OCI-LY3 (cell line): ENCODE measurements around the gene B3GNT2.

Experiments
- H2AFZ ChIP-seq: fragments of 200-600, 300-600 bp; shearing (Covaris generic); 2 replicates; pipeline ENCODE4 v1.6.0; 2014; ENCODE audit warnings: antibody characterized with exemption, low read depth, low read length
- H3K27ac ChIP-seq: fragments of 200-600, 300-600 bp; sonication (generic); 2 replicates; pipeline ENCODE4 v1.5.1; 2014; ENCODE audit warnings: mild to moderate bottlenecking, low read length, moderate library complexity, mixed read lengths
- H3K27me3 ChIP-seq: fragments of 200-600, 300-600 bp; sonication (generic); 2 replicates; pipeline ENCODE4 v1.6.1; 2014; ENCODE audit warnings: low read depth, low read length, mixed read lengths
- H3K36me3 ChIP-seq: fragments of 200-600, 300-600 bp; sonication (generic); replicated peaks from 2 replicates; pipeline ENCODE3; 2014; ENCODE audit warnings: low read depth, low read length, mixed read lengths
- H3K4me1 ChIP-seq: fragments of 300-600, 200-600 bp; sonication (generic); 2 replicates; pipeline ENCODE4 v1.6.1; 2014; ENCODE audit warnings: low read length, mixed read lengths
- H3K4me2 ChIP-seq: fragments of 200-600, 300-600 bp; sonication (generic); 2 replicates; pipeline ENCODE4 v1.6.1; 2014; ENCODE audit warnings: low read length, mixed read lengths
- H3K4me3 ChIP-seq: fragments of 300-600, 200-600 bp; sonication (generic); 2 replicates; pipeline ENCODE4 v1.5.1; 2014; ENCODE audit warnings: antibody characterized with exemption, mild to moderate bottlenecking, low read length, moderate library complexity
- H3K79me2 ChIP-seq: fragments of 300-600, 200-600 bp; shearing (Covaris generic); 2 replicates; pipeline ENCODE4 v1.6.1; 2014; ENCODE audit warnings: mild to moderate bottlenecking, low read length, mixed read lengths
- H3K9ac ChIP-seq: fragments of 300-600, 200-600 bp; shearing (Covaris generic); 2 replicates; pipeline ENCODE4 v1.6.0; 2014; ENCODE audit warnings: mild to moderate bottlenecking, low read length, moderate library complexity
- H3K9me3 ChIP-seq: fragments of 200-600, 300-600 bp; shearing (Covaris generic); 2 replicates; pipeline ENCODE4 v1.6.1; 2014; ENCODE audit warnings: low read length, mixed read lengths; ENCODE audit not compliant: insufficient read depth
- H4K20me1 ChIP-seq: fragments of 200-600, 300-600 bp; sonication (generic); 2 replicates; pipeline ENCODE4 v1.6.1; 2016; ENCODE audit warnings: low read length, mixed read lengths; ENCODE audit not compliant: insufficient read depth
- EZH2phosphoT487 ChIP-seq: fragments of 200-600 bp; shearing (Covaris generic); IDR thresholded peaks from 2 replicates; pipeline ENCODE4 v1.6.1; 2018; ENCODE audit warnings: antibody characterized with exemption, mixed run types, low read depth
- TF ChIP-seq, protein P1 (sequence below): fragments of 200-600, 300-600 bp; sonication (generic); IDR thresholded peaks from 2 replicates; pipeline ENCODE4 v1.5.1; 2014; ENCODE audit warnings: antibody characterized with exemption, low read length, low read depth

The B3GNT2 gene

DNA sequence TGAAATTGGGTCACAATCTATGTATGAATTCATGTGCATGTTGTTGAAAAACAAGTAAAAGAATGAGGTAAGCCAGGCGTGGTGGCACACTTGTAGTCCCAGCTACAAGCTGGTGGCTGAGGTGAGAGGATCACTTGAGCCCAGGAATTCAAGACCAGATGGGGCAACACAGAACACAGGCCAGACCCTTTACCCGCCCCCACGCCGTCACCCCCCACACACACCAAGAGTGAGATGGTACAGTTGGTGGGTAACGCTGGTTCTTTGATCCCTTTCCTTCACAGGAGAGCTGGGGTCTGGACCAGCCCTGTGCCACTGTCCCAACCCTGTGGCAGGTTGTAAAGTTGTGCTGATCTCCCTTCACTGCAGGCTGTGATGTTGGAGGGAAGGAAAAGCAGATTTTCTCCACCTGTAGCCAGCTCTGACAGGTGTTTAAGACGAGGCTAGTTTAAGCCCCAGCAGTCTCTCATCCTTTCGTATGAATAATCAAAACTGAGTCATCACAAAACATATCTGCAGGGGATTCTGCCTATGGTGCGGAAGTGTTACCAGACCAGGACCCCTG, 13.6 kb downstream of the B3GNT2 start:
- no peak for TF ChIP-seq EZH2phosphoT487
- TF ChIP-seq, protein P1, sequence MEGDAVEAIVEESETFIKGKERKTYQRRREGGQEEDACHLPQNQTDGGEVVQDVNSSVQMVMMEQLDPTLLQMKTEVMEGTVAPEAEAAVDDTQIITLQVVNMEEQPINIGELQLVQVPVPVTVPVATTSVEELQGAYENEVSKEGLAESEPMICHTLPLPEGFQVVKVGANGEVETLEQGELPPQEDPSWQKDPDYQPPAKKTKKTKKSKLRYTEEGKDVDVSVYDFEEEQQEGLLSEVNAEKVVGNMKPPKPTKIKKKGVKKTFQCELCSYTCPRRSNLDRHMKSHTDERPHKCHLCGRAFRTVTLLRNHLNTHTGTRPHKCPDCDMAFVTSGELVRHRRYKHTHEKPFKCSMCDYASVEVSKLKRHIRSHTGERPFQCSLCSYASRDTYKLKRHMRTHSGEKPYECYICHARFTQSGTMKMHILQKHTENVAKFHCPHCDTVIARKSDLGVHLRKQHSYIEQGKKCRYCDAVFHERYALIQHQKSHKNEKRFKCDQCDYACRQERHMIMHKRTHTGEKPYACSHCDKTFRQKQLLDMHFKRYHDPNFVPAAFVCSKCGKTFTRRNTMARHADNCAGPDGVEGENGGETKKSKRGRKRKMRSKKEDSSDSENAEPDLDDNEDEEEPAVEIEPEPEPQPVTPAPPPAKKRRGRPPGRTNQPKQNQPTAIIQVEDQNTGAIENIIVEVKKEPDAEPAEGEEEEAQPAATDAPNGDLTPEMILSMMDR: no peak
- no peak overlapping the region for H2AFZ ChIP-seq
- no peak overlapping the region for H3K4me3 ChIP-seq
- no peaks in the 10 kb centered on the region for H3K4me1 ChIP-seq
- H3K9me3 ChIP-seq: 0 out of 2 replicates have a peak, but pooled peaks cover 2% of the 10 kb centered on the region
- no peak overlapping the region for H3K9ac ChIP-seq
- H3K27ac ChIP-seq: no peak overlapping the region
- peaks cover 100% of the 10 kb centered on the region for H4K20me1 ChIP-seq
- H3K36me3 ChIP-seq: peaks cover 44% of the 10 kb centered on the region
- H3K27me3 ChIP-seq: no peaks in the 10 kb centered on the region
- H3K79me2 ChIP-seq: peaks cover 100% of the 10 kb centered on the region
- H3K4me2 ChIP-seq: no peak overlapping the region

DNA sequence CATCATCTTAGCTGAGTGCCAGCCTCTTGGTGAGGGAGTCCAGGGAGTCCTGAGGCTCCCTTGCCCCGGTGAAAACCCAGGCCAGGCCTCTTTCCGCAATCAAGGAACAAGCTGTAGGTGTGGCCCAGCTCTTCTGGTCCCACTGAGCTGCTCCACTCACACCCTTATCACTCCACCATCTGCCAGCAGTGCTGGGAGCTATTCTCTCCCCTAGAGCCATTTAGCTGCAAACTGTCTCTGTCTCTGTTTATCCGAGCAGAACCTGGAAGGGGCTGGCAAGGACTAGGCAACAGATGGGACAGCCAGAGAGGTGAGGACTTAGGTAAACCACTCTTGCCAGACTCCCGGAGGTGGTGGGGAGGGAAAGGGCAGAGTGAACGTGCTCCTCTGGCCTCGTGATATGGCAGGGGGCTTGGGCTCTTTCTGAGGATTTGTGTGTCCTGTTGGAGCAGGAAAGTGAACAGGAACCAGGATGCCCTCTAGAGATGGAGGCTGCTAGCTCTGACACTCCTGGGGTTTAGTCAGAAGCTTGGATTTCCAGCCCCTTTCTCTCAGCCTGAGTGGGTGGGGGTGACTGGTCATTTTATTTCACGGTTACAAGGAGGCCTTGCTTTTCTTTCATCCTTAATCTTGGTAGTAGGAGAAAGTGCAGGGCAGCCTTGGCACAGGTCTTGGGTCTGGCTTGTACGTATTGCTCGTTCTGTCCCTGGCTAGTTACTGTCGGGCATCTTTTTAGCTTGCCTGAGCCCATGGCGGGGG, 19.6 kb downstream of the B3GNT2 start:
- no peak overlapping the region for H3K27ac ChIP-seq
- 0 out of 2 replicates have a peak, but pooled peaks cover 7% of the 10 kb centered on the region for H3K9me3 ChIP-seq
- no peak overlapping the region for H3K9ac ChIP-seq
- peaks cover 69% of the 10 kb centered on the region for H3K36me3 ChIP-seq
- TF ChIP-seq EZH2phosphoT487: no peak
- TF ChIP-seq, protein P1: no peak
- H3K4me3 ChIP-seq: no peak overlapping the region
- H4K20me1 ChIP-seq: peaks cover 100% of the 10 kb centered on the region
- no peak overlapping the region for H3K4me2 ChIP-seq
- no peak overlapping the region for H2AFZ ChIP-seq
- no peaks in the 10 kb centered on the region for H3K27me3 ChIP-seq
- peaks cover 100% of the 10 kb centered on the region for H3K79me2 ChIP-seq
- no peaks in the 10 kb centered on the region for H3K4me1 ChIP-seq

DNA sequence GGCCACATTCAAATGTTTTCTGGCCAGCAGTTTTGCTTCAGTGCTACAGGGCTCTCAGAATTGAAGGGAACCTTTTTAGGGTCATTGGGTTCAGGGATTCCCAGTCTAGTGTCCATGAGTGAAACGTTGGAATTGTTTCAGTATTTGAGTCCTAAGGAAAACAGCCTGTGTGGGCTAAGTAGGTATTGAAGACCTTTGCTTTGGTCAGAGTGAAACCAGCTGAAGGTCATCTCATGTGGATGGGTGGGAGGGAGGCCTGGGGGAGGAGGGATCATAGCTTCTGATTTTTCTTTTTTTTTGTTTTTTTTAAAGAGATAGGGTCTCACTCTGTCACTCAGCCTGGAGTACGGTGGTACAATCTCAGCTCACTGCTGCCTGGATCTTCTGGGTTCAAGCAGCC, 20.2 kb downstream of the B3GNT2 start:
- Histone ChIP-seq H4K20me1 (peaks cover 100% of the 10 kb centered on the region), H3K27me3 (no peaks in the 10 kb centered on the region), H3K4me1 (no peaks in the 10 kb centered on the region), H3K9ac (no peak overlapping the region), H2AFZ (no peak overlapping the region), H3K27ac (no peak overlapping the region), H3K36me3 (peaks cover 69% of the 10 kb centered on the region), H3K4me3 (no peak overlapping the region), H3K4me2 (no peak overlapping the region), H3K79me2 (peaks cover 100% of the 10 kb centered on the region), H3K9me3 (0 out of 2 replicates have a peak, but pooled peaks cover 7% of the 10 kb centered on the region)
- TF ChIP-seq EZH2phosphoT487: no peak
- TF ChIP-seq, protein P1: no peak

DNA sequence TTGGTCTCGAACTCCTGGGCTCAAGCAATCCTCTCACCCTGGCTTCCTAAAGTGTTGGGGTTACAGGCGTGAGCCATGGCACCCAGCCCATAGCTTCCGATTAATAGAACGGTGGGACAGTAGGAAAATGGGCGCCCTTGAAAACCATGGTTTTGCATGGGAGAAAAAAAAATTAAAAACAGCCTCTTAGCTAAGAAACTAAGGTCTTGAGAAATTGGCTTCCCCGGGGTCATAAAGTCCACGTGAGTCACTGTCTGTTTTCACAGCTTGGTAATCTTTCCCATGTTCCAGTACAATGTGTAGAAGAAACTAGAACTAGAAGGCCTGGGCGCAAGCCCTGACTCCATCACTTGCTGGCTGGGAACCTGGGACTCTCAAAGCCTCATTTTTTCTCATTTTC, 20.7 kb downstream of the B3GNT2 start:
- Histone ChIP-seq H3K4me1 (no peaks in the 10 kb centered on the region), H3K9me3 (0 out of 2 replicates have a peak, but pooled peaks cover 6% of the 10 kb centered on the region), H3K27me3 (no peaks in the 10 kb centered on the region), H3K4me3 (no peak overlapping the region), H4K20me1 (peaks cover 100% of the 10 kb centered on the region), H3K36me3 (peaks cover 66% of the 10 kb centered on the region), H3K79me2 (peaks cover 100% of the 10 kb centered on the region), H3K27ac (no peak overlapping the region), H3K9ac (no peak overlapping the region), H3K4me2 (no peak overlapping the region), H2AFZ (no peak overlapping the region)
- TF ChIP-seq EZH2phosphoT487: no peak
- TF ChIP-seq, protein P1: no peak
